Activated naive CD4-positive, alpha-beta T cell treated with anti-CD3 and anti-CD28 coated beads, Interleukin-2, amount 10 ng/mL, durations not matched to agents 7 days and 5 days (primary cell): ENCODE results near the gene EIF2S1.
"Not testable (repeated sequence)": the region's sequence is repeated elsewhere in the genome, so short reads cannot be mapped to it uniquely, and the experiment has no call there.

ENCODE experiments used
- CTCF ChIA-PET: fragments of 350-600 bp; sonication (Branson Sonifier 250); formaldehyde crosslinking; loops from one replicate; lab custom pipeline; 2021; ENCODE audit warnings: antibody characterized with exemption; lab: Charles Lee
- DNase-seq: peaks from one replicate; pipeline ENCODE4 v3.0.0-alpha.2; 2020
- H3K27ac Mint-ChIP-seq: one replicate; pipeline ENCODE4 v1.8.0; 2021; ENCODE audit warnings: mild to moderate bottlenecking, moderate library complexity, mixed read lengths
- H3K27me3 Mint-ChIP-seq: one replicate; pipeline ENCODE4 v1.8.0; 2021; ENCODE audit warnings: mild to moderate bottlenecking, mixed read lengths
- H3K36me3 Mint-ChIP-seq: one replicate; pipeline ENCODE4 v1.8.0; 2021; ENCODE audit warnings: mixed read lengths
- H3K4me1 Mint-ChIP-seq: one replicate; pipeline ENCODE4 v1.8.0; 2021; ENCODE audit warnings: mixed read lengths
- H3K4me3 Mint-ChIP-seq: one replicate; pipeline ENCODE4 v1.8.0; 2021; ENCODE audit warnings: mild to moderate bottlenecking, moderate library complexity, mixed read lengths
- H3K9me3 Mint-ChIP-seq: one replicate; pipeline ENCODE4 v1.8.0; 2021; ENCODE audit warnings: mixed read lengths

Gene EIF2S1

GRCh38 chr14:67359775-67360469 lies at the start of gene EIF2S1, which contains the start of gene ATP6V1D:
TSS of gene EIF2S1 (plus strand) at chr14:67360328. CDS start at chr14:67364768, 4,440 bp downstream.
TSS of gene ATP6V1D (minus strand) at chr14:67359804. CDS start at chr14:67359698, 106 bp downstream.
- H3K4me1 Mint-ChIP-seq: peaks cover 60% of the 10 kb centered on the region

GRCh38 chr14:67311868-67312267 lies 48.3 kb upstream of the EIF2S1 start:
- Mint-ChIP-seq H3K4me3 (no peak overlapping the region), H3K27me3 (no peaks in the 10 kb centered on the region), H3K36me3 (no peaks in the 10 kb centered on the region), H3K4me1 (no peaks in the 10 kb centered on the region), H3K27ac (no peak overlapping the region), H3K9me3 (no peaks in the 10 kb centered on the region)
- DNase-seq: no peak
- CTCF ChIA-PET: interaction anchor here (0.7 kb wide), 1 partner anchor 144 kb away, joined by 3 read pairs; no protein-coding TSS in a partner anchor

More at GRCh38 chr14:67359775-67360469, at the start of gene EIF2S1, which contains the start of gene ATP6V1D:
- H3K27ac Mint-ChIP-seq: peak within 1 kb of the TSS; percentile 95
- H3K4me3 Mint-ChIP-seq: peak within 1 kb of the TSS; percentile 97
- H3K9me3 Mint-ChIP-seq: no peaks in the 10 kb centered on the region
- CTCF ChIA-PET: interaction anchor here (0.6 to 2.1 kb wide), 17 partner anchors 9 to 1000 kb away, joined by 3 to 13 read pairs (median 4); partner anchors contain the start of gene ZFYVE26
- peak; percentile 99 for DNase-seq
- H3K27me3 Mint-ChIP-seq: no peaks in the 10 kb centered on the region
- peaks cover 16% of the 10 kb centered on the region for H3K36me3 Mint-ChIP-seq

DNA sequence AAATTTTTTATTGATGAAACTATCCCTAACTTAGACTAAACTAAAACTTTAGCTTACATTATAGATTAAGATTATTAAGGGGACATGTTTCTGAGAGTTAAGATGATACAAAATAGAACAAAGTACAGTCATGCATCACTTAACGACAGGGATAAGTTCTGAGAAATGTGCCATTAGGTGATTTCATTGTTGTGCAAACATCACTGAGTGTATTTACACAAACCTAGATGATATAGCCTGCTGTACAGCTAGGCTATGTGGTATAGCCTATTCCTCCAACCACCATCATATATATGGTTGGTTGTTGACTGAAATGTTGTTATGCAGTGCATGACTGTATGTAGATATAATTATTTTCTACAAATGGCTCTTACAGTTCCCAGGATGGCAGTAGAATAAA lies 47.0 kb upstream of the EIF2S1 start:
- CTCF ChIA-PET: no interaction called here
- H3K4me1 Mint-ChIP-seq: no peaks in the 10 kb centered on the region
- peaks cover 1% of the 10 kb centered on the region for H3K36me3 Mint-ChIP-seq
- H3K4me3 Mint-ChIP-seq: no peak overlapping the region
- no peak for DNase-seq
- no peaks in the 10 kb centered on the region for H3K9me3 Mint-ChIP-seq
- H3K27ac Mint-ChIP-seq: no peak overlapping the region
- no peaks in the 10 kb centered on the region for H3K27me3 Mint-ChIP-seq

DNA sequence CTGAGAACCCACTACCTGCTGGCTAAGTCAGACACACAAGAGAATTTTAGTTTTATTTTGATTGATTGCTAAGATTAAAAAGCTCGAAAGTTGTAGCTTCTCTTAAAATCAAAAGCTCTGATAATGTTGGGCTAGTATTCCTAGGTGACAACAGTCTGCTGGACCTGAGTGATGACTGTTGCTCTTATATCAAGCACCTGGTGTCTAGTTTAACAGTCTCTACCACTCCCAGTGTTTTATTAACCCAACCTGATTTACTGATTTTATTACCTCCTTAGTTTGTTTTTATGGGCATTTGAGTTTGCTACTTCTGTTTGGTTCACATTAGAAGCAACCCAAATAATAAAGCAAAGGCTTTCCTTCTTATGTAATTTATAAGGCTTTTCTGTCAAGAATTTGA lies 42.3 kb upstream of the EIF2S1 start:
- CTCF ChIA-PET: no interaction called here
- no peak overlapping the region for H3K4me3 Mint-ChIP-seq
- H3K9me3 Mint-ChIP-seq: no peaks in the 10 kb centered on the region
- H3K27ac Mint-ChIP-seq: no peak overlapping the region
- H3K36me3 Mint-ChIP-seq: peaks cover 1% of the 10 kb centered on the region
- no peaks in the 10 kb centered on the region for H3K4me1 Mint-ChIP-seq
- H3K27me3 Mint-ChIP-seq: no peaks in the 10 kb centered on the region
- DNase-seq: no peak

DNA sequence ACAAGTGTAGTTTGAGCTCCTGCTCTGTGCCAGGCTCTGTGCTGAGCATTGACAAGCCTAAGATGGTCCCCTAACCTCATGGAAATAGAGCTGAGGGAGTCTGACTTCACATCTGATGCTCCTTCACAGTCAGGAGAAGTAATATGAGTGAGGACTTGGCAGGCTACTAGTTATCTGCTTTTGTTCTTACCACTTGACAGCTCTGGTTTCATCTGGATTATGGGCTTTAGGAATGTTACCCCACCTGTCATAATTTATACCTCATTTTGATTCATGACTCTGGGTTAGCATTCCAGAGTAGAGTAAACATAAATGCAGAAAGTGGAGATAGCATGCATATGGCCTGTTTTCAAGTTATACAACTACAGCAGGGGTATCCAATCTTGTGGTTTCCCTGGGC lies 41.0 kb upstream of the EIF2S1 start:
- DNase-seq: no peak
- CTCF ChIA-PET: no interaction called here
- Mint-ChIP-seq H3K27ac (no peak overlapping the region), H3K27me3 (no peaks in the 10 kb centered on the region), H3K4me3 (no peak overlapping the region), H3K4me1 (no peaks in the 10 kb centered on the region), H3K9me3 (no peaks in the 10 kb centered on the region), H3K36me3 (peaks cover 1% of the 10 kb centered on the region)

DNA sequence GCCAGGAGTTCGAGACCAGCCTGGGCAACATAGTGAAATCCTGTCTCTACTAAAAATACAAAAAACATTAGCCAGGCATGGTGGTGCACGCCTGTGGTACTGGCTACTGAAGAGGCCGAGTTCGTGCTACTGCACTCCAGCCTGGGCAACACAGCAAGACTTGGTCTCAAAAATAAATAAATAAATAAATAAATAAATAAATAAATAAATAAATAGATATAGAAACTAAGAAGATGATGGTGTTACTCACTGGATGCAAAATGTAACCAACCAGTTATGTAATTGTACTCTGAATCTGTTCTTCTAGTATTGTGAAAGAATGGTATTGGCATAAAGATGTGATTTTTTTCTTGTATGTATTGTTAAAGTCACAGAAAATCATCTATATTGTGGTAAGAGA lies 30.5 kb upstream of the EIF2S1 start:
- H3K27me3 Mint-ChIP-seq, H3K4me3 Mint-ChIP-seq, H3K9me3 Mint-ChIP-seq, DNase-seq, H3K27ac Mint-ChIP-seq, CTCF ChIA-PET, H3K4me1 Mint-ChIP-seq: not testable (repeated sequence)
- peaks cover 46% of the 10 kb centered on the region for H3K36me3 Mint-ChIP-seq

DNA sequence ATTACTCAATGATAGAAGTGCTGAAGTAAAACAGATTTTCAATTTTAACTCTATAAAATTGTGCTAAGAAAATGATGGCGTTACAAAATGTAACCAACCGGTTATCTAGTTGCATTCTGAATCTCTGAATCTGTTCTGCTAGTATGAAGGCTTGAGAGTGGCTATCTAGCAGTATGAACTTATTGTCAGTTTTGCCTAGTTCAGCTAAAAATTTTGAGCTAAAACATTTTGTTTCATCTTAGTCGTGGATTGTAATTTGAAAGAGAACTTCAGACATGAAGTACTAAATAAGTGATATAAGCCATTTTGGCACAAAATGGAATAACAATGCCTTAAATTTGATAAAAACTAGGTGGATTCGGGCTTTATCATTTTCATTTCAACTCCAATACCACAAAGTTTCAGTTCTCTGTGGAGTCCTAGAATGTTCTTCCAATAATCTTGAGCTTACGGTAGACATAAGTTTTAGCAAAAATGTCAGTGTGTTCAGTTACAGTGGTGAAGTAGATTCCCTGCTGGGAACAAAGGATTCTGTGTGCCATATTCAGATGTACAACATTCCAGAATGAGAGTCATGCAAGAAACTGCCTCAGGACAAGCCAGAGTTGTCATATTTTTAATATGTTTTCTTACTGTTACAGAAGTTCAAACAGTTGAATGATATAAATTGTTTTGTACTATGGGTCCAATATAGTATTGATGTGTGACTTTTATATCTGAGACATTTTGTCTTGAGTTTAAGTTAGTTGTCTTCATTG lies 28.6 kb upstream of the EIF2S1 start:
- no peak overlapping the region for H3K4me3 Mint-ChIP-seq
- no peak for DNase-seq
- H3K9me3 Mint-ChIP-seq: no peaks in the 10 kb centered on the region
- H3K4me1 Mint-ChIP-seq: no peaks in the 10 kb centered on the region
- H3K27me3 Mint-ChIP-seq: no peaks in the 10 kb centered on the region
- no peak overlapping the region for H3K27ac Mint-ChIP-seq
- H3K36me3 Mint-ChIP-seq: peaks cover 51% of the 10 kb centered on the region
- CTCF ChIA-PET: no interaction called here

DNA sequence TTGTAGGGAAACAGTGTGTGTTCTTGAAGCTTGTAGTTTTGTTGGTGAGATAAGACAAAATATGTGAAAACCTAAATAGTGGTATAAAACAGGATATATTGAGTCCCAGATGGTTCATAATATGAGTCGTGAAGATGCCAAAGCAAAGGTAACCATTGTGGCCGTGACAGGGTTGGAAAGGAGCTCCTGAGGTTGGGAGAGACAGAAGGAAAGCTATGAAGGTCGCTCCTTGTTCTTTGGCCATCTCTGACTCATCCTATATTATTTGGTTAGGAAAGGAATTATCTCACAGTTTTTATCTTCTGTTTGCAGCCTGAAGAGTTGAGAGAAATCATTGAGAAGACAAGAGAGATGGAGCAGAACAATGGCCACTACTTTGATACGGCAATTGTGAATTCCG lies 27.7 kb upstream of the EIF2S1 start:
- Mint-ChIP-seq H3K4me3 (no peak overlapping the region), H3K4me1 (no peaks in the 10 kb centered on the region), H3K9me3 (no peaks in the 10 kb centered on the region), H3K36me3 (peaks cover 51% of the 10 kb centered on the region), H3K27me3 (no peaks in the 10 kb centered on the region), H3K27ac (no peak overlapping the region)
- DNase-seq: no peak
- CTCF ChIA-PET: no interaction called here

DNA sequence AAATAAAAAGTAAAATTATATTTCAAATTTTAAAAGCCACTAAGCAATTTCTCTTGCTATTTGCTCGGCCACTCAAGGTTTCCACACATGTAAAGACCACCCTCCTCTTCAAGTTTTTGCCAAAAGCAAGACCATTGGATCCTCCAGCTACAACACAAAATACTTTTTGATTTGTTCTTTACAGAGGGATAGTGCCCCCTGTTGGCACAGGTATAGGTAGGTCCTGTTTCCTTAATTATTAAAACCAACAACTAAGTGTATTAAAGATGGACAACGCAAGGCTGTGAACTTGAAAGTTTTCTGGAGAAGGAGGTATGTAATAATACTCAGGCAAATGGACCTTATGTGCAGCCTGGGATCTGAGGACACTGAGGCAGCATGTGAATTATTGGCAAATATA lies 24.3 kb upstream of the EIF2S1 start:
- Mint-ChIP-seq H3K27me3 (no peaks in the 10 kb centered on the region), H3K36me3 (peaks cover 51% of the 10 kb centered on the region), H3K27ac (no peak overlapping the region), H3K9me3 (no peaks in the 10 kb centered on the region), H3K4me1 (no peaks in the 10 kb centered on the region), H3K4me3 (no peak overlapping the region)
- CTCF ChIA-PET: interaction anchor here (1.2 kb wide), 1 partner anchor 24 kb away, joined by 3 read pairs; the partner anchor contains the start of gene ATP6V1D
- DNase-seq: no peak

DNA sequence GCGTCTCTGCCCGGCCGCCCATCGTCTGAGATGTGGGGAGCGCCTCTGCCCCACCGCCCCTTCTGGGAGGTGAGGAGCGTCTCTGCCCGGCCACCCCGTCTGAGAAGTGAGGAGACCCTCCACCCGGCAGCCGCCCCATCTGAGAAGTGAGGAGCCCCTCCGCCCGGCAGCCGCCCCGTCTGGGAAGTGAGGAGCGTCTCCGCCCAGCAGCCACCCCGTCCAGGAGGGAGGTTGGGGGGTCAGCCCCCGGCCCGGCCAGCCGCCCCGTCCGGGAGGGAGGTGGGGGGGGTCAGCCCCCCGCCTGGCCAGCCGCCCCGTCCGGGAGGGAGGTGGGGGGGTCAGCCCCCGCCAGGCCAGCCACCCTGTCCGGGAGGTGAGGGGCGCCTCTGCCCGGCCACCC lies 18.9 kb upstream of the EIF2S1 start:
- DNase-seq, H3K27me3 Mint-ChIP-seq, H3K9me3 Mint-ChIP-seq, CTCF ChIA-PET, H3K4me1 Mint-ChIP-seq, H3K27ac Mint-ChIP-seq, H3K4me3 Mint-ChIP-seq: not testable (repeated sequence)
- H3K36me3 Mint-ChIP-seq: peaks cover 48% of the 10 kb centered on the region

- H3K27ac Mint-ChIP-seq: no peak overlapping the region
- H3K27me3 Mint-ChIP-seq: no peaks in the 10 kb centered on the region
- CTCF ChIA-PET: no interaction called here
- no peaks in the 10 kb centered on the region for H3K9me3 Mint-ChIP-seq
- H3K4me1 Mint-ChIP-seq: no peaks in the 10 kb centered on the region
- H3K36me3 Mint-ChIP-seq: peaks cover 40% of the 10 kb centered on the region
- no peak for DNase-seq
- no peak overlapping the region for H3K4me3 Mint-ChIP-seq
Measured at GRCh38 chr14:67343601-67344230, 16.4 kb upstream of the EIF2S1 start.

- no peaks in the 10 kb centered on the region for H3K9me3 Mint-ChIP-seq
- no peak overlapping the region for H3K27ac Mint-ChIP-seq
- H3K4me1 Mint-ChIP-seq: no peaks in the 10 kb centered on the region
- H3K36me3 Mint-ChIP-seq: peaks cover 40% of the 10 kb centered on the region
- CTCF ChIA-PET: no interaction called here
- H3K4me3 Mint-ChIP-seq: no peak overlapping the region
- DNase-seq: no peak
- no peaks in the 10 kb centered on the region for H3K27me3 Mint-ChIP-seq
Measured at GRCh38 chr14:67345583-67345982, 14.5 kb upstream of the EIF2S1 start.

- Mint-ChIP-seq H3K27me3 (no peaks in the 10 kb centered on the region), H3K27ac (no peak overlapping the region), H3K36me3 (peaks cover 18% of the 10 kb centered on the region), H3K4me1 (peaks cover 4% of the 10 kb centered on the region), H3K9me3 (no peaks in the 10 kb centered on the region), H3K4me3 (no peak overlapping the region)
- no peak for DNase-seq
- CTCF ChIA-PET: no interaction called here
Measured at GRCh38 chr14:67352055-67352454, 8.1 kb upstream of the EIF2S1 start.

DNA sequence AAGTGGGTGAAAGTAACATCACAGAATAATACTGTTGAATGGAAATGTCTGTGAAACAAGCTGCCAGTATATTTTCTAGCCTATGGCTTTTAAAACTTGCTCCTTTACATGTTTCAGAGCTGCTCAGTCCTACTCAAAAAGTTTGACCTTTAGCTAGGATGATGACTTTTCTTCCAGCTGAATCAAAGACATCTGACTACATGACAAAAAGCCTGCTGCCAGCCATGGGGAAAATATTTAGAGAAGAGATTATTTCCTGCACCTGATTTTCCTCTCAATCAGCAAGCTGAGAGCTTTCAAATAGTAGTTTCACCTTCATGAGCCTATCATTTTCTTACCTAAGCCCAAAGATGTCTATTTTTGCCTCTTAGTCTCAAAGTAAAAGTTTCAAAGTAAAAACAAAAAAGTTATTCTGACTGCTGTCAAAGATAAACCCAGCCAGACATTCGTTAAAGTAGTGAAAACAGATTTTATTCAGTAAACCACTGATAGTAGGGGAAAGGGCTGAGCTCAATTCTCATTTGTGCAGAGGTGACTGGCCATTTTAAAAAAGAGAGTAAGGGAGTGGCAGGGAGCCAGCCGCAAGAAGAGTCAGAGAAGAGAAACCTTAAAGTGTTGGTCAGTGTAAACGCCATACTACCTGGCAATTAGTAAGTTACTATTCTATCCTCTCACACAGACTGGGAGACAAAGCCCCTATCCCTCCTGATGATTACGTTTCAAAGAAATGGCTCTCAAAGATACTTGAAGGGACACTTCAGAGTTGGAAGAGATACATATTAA lies 2.8 kb upstream of the EIF2S1 start:
- no peak for DNase-seq
- H3K4me1 Mint-ChIP-seq: peaks cover 40% of the 10 kb centered on the region
- H3K36me3 Mint-ChIP-seq: peaks cover 7% of the 10 kb centered on the region
- CTCF ChIA-PET: interaction anchor here (1.4 kb wide), 1 partner anchor 347 kb away, joined by 3 read pairs; no protein-coding TSS in a partner anchor
- no peak overlapping the region for H3K27ac Mint-ChIP-seq
- H3K4me3 Mint-ChIP-seq: peak overlapping the region; percentile 97
- no peaks in the 10 kb centered on the region for H3K27me3 Mint-ChIP-seq
- H3K9me3 Mint-ChIP-seq: no peaks in the 10 kb centered on the region
